Vagina (tissue), 2 donors: ENCODE data around the gene ATP11B. TPM values are rescaled to one million over a fixed set of nuclear protein-coding genes. Genes with fewer than 3 reads are reported as not detected.

Experiments used
- DNase-seq, 2 donors: peaks; one replicate each; pipeline ENCODE4 v3.0.0-alpha.2; 2017; ENCODE audit errors: extremely low spot score in 2 of 2
- H3K27ac ChIP-seq: fragments of 200-600 bp; sonication (generic); one replicate; pipeline ENCODE4 v1.5.1; 2019
- H3K27me3 ChIP-seq: fragments of 200-600 bp; sonication (generic); one replicate; pipeline ENCODE4 v1.5.1; 2019
- H3K36me3 ChIP-seq, 2 donors: fragments of 200-600 bp; sonication (generic); one replicate each; pipeline ENCODE4 v1.5.1; 2017 to 2019
- H3K4me1 ChIP-seq: fragments of 200-600 bp; sonication (generic); one replicate; pipeline ENCODE4 v1.5.1; 2019
- H3K4me3 ChIP-seq, 2 donors: fragments of 200-600 bp; sonication (generic); 1 replicate in 1 of 2; 2 replicates in 1 of 2; pipeline ENCODE4 v1.5.1; 2016 to 2019
- H3K9me3 ChIP-seq: fragments of 200-600 bp; sonication (generic); one replicate; pipeline ENCODE4 v1.5.1; 2019
- POLR2A ChIP-seq, 2 donors: fragments of 450-650 bp; IDR thresholded peaks; one replicate each; pipeline ENCODE4 v1.6.1; 2017; ENCODE audit warnings: antibody characterized with exemption in 2 of 2, mild to moderate bottlenecking in 2 of 2, moderate library complexity in 2 of 2
- POLR2AphosphoS5 ChIP-seq, 2 donors: sonication (generic); formaldehyde crosslinking; IDR thresholded peaks; one replicate each; pipeline ENCODE4 v1.9.0; 2017; ENCODE audit warnings: antibody characterized with exemption in 2 of 2, mild to moderate bottlenecking in 2 of 2, low read depth in 1 of 2; ENCODE audit not compliant: insufficient read depth in 1 of 2
- intact Hi-C: fragments of 100-400 bp; cut with DNase I; formaldehyde crosslinking; loops from one replicate; pipeline ENCODE4 v1.15.1; 2023
- total RNA-seq: library from RNA; depleted of rRNA; stranded (reverse); fragments of >200 nt; gene quantifications from one replicate; pipeline ENCODE4 v1.2.3, GENCODE V29; 2016
- TF ChIP-seq, protein P1 (sequence below), 3 experiments: fragments of 450-650 bp in 2 of 3; fragments of 200-600 bp in 1 of 3; sonication (generic) in 1 of 3; IDR thresholded peaks; one replicate each; pipeline ENCODE4 v1.5.1; 2017 to 2019; ENCODE audit warnings: antibody characterized with exemption in 3 of 3, mild to moderate bottlenecking in 2 of 3, moderate library complexity in 2 of 3

The ATP11B gene
- total RNA-seq, 1 donor from 2014 or later, result 100 TPM

DNA sequence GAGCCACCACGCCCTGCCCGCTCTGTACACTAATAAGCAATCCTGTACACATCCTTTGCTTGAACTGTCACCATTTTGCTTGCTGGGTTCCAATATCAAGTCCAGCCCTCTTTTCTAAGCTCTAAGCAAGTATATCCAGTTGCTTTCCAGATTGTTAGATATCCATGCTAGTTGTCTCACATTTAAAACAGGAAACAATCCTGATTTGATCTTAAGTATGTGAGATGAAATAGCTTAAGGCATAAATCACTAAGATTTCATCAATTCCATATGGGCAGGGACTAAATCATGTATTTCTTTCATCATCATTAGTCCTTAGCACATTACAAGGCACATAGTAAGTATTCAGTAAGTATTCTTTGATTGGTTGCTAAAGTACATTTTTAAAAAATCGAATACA lies 16.2 kb downstream of the ATP11B start:
- no peaks in the 10 kb centered on the region for H3K9me3 ChIP-seq
- no peaks in the 10 kb centered on the region for H3K36me3 ChIP-seq
- no peaks in the 10 kb centered on the region for H3K27me3 ChIP-seq
- H3K27ac ChIP-seq, result no peak overlapping the region
- TF ChIP-seq, protein P1, sequence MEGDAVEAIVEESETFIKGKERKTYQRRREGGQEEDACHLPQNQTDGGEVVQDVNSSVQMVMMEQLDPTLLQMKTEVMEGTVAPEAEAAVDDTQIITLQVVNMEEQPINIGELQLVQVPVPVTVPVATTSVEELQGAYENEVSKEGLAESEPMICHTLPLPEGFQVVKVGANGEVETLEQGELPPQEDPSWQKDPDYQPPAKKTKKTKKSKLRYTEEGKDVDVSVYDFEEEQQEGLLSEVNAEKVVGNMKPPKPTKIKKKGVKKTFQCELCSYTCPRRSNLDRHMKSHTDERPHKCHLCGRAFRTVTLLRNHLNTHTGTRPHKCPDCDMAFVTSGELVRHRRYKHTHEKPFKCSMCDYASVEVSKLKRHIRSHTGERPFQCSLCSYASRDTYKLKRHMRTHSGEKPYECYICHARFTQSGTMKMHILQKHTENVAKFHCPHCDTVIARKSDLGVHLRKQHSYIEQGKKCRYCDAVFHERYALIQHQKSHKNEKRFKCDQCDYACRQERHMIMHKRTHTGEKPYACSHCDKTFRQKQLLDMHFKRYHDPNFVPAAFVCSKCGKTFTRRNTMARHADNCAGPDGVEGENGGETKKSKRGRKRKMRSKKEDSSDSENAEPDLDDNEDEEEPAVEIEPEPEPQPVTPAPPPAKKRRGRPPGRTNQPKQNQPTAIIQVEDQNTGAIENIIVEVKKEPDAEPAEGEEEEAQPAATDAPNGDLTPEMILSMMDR (IDR thresholded peaks at IDR 0.05), result no peak
- TF ChIP-seq POLR2AphosphoS5 (IDR thresholded peaks at IDR 0.05; ENCODE audit: insufficient read depth in 1 of 2, low read depth in 1 of 2), result no peak
- no peak for TF ChIP-seq POLR2A (IDR thresholded peaks at IDR 0.05)
- H3K4me1 ChIP-seq, result peaks cover 21% of the 10 kb centered on the region
- DNase-seq, result no peak
- H3K4me3 ChIP-seq, result no peak overlapping the region
- intact Hi-C loops, result no loop called here

DNA sequence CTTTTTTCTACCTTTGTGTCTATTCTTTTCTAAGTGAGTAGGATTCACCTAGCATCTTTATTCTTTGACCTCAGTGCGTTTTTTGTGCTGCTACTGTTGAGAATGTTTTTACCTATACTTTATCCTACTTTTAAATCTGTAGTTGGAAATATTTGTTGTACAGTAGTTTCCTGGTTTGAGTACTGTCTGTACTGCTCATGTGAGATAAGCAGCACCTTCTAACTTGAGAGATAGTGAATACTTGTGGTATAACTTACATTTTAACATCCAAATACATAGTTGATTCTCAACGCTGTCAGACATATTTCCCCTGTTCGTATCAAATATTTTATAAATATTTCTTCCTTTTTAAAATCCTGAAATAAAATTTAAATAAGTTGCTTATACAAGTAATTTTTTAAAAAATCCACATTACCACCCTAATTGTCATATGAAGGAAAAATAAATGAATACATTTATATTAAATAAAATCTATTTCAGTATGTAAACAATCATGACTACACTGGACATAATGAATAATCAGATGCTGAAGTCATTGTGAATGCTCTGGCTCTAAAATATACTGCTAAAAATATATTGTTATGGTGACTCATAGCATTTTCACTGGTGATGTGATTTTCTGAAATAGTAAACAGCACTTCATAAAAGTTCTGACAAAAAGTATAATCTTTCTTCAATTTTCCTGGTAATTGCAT lies 17.4 kb downstream of the ATP11B start:
- Histone ChIP-seq H3K36me3 (no peaks in the 10 kb centered on the region), H3K4me3 (no peak overlapping the region), H3K9me3 (no peaks in the 10 kb centered on the region), H3K27me3 (no peaks in the 10 kb centered on the region), H3K27ac (no peak overlapping the region), H3K4me1 (peaks cover 26% of the 10 kb centered on the region)
- DNase-seq, result no peak
- TF ChIP-seq, protein P1 (IDR thresholded peaks at IDR 0.05), result no peak
- TF ChIP-seq POLR2A (IDR thresholded peaks at IDR 0.05), result no peak
- TF ChIP-seq POLR2AphosphoS5 (IDR thresholded peaks at IDR 0.05; ENCODE audit: insufficient read depth in 1 of 2, low read depth in 1 of 2), result no peak
- intact Hi-C loops, result no loop called here

GRCh38 chr3:182811269-182811596 lies 17.9 kb downstream of the ATP11B start:
- no peaks in the 10 kb centered on the region for H3K27me3 ChIP-seq
- intact Hi-C loops, result no loop called here

DNA sequence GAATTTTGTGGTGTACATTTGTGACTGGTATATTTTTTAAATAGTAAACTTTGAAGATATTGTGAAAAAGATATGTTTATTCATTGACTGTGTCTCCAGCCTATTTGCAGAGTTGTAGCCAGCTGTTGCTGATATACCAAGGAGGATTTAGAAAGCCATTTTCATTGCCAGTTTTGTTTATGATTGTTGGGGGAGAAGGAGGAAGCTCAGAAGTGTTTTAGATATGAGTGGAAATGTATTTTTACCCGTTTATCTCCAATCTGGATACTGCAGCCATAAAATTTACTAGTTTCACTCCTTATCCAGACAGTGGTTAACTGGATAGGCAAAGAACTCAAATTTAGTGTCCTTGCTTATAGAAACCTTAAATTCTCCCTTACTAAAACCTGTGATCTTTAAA lies 18.8 kb downstream of the ATP11B start:
- no peaks in the 10 kb centered on the region for H3K36me3 ChIP-seq
- peaks cover 36% of the 10 kb centered on the region for H3K4me1 ChIP-seq
- no peak for DNase-seq
- no peak overlapping the region for H3K4me3 ChIP-seq
- no peaks in the 10 kb centered on the region for H3K9me3 ChIP-seq
- no peaks in the 10 kb centered on the region for H3K27me3 ChIP-seq
- intact Hi-C loops, result no loop called here
- no peak overlapping the region for H3K27ac ChIP-seq
- TF ChIP-seq, protein P1 (IDR thresholded peaks at IDR 0.05), result no peak
- TF ChIP-seq POLR2AphosphoS5 (IDR thresholded peaks at IDR 0.05; ENCODE audit: insufficient read depth in 1 of 2, low read depth in 1 of 2), result no peak
- no peak for TF ChIP-seq POLR2A (IDR thresholded peaks at IDR 0.05)

More at GRCh38 chr3:182811269-182811596, 17.9 kb downstream of the ATP11B start:
- Histone ChIP-seq H3K36me3 (no peaks in the 10 kb centered on the region), H3K4me1 (peaks cover 30% of the 10 kb centered on the region), H3K27ac (no peak overlapping the region), H3K4me3 (no peak overlapping the region), H3K9me3 (no peaks in the 10 kb centered on the region)
- DNase-seq, result no peak
- TF ChIP-seq POLR2A (IDR thresholded peaks at IDR 0.05), result no peak
- no peak for TF ChIP-seq POLR2AphosphoS5 (IDR thresholded peaks at IDR 0.05; ENCODE audit: insufficient read depth in 1 of 2, low read depth in 1 of 2)

GRCh38 chr3:182814419-182815062 lies 21.2 kb downstream of the ATP11B start:
- H3K9me3 ChIP-seq, result no peaks in the 10 kb centered on the region
- no peaks in the 10 kb centered on the region for H3K27me3 ChIP-seq
- intact Hi-C loops, result no loop called here
- TF ChIP-seq POLR2A (IDR thresholded peaks at IDR 0.05) (no peak), POLR2AphosphoS5 (IDR thresholded peaks at IDR 0.05; ENCODE audit: insufficient read depth in 1 of 2, low read depth in 1 of 2) (no peak)
- TF ChIP-seq, protein P1 (IDR thresholded peaks at IDR 0.05), result no peak
- no peak overlapping the region for H3K27ac ChIP-seq
- no peak for DNase-seq
- H3K4me3 ChIP-seq, result no peak overlapping the region
- H3K36me3 ChIP-seq, result no peaks in the 10 kb centered on the region
- peaks cover 28% of the 10 kb centered on the region for H3K4me1 ChIP-seq
